Activated naive CD8-positive, alpha-beta T cell treated with anti-CD3 and anti-CD28 coated beads, Interleukin-2, amount 50 U/mL, for 24 hours (primary cell): ENCODE data around the gene SEZ6L.

Experiments
- ATAC-seq: fragments of 150-1000 bp; cut with Tn5 transposase; one replicate; pipeline ENCODE4 v1.10.0; 2021
- DNase-seq: peaks from one replicate; pipeline ENCODE4 v3.0.0; 2021
- H3K27ac Mint-ChIP-seq: one replicate; pipeline ENCODE4 v1.8.0; 2021; ENCODE audit warnings: mild to moderate bottlenecking, mixed read lengths
- H3K27me3 Mint-ChIP-seq: one replicate; pipeline ENCODE4 v1.8.0; 2021; ENCODE audit warnings: mixed read lengths
- H3K36me3 Mint-ChIP-seq: one replicate; pipeline ENCODE4 v1.8.0; 2021; ENCODE audit warnings: low read depth, mixed read lengths
- H3K4me1 Mint-ChIP-seq: one replicate; pipeline ENCODE4 v1.8.0; 2021; ENCODE audit warnings: mixed read lengths
- H3K4me3 Mint-ChIP-seq: one replicate; pipeline ENCODE4 v1.8.0; 2021; ENCODE audit warnings: mild to moderate bottlenecking, moderate library complexity, mixed read lengths
- H3K9me3 Mint-ChIP-seq: one replicate; pipeline ENCODE4 v1.8.0; 2021; ENCODE audit warnings: mixed read lengths

Gene SEZ6L

DNA sequence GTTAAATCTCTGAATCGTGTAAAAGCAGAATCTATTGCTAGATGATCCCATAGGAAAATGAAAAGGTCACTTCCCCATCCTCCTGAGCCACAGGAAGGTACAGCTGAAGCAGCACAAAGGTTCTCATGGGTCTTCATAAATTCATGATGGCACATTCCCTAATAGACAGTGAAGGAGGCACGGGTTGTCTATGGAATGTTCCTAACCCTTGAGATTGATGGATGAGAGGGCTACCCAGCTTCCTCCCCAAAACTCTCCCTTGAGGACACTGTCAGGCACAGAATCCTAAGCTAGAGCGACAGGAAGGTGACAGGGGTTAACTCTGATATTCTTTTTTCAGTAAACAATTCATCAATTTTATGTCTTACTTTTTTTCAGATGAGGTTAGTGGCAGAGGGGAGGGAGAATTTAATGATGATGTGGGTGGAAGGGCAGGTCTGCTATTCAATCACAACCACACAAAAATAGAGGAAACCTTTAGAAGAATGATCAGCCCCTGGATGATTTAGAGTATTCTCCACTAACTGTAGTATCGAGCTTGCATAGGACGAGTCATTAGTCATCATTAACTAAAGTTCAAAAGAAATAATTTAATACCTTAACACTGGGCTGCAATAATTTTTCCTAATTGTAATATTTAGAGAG lies 33.1 kb downstream of the SEZ6L start:
- no peaks in the 10 kb centered on the region for H3K4me1 Mint-ChIP-seq
- no peak for DNase-seq
- H3K27ac Mint-ChIP-seq = no peak overlapping the region
- H3K4me3 Mint-ChIP-seq = no peak overlapping the region
- no peaks in the 10 kb centered on the region for H3K36me3 Mint-ChIP-seq
- H3K27me3 Mint-ChIP-seq = peaks cover 3% of the 10 kb centered on the region
- ATAC-seq = no peak
- H3K9me3 Mint-ChIP-seq = no peaks in the 10 kb centered on the region

- no peaks in the 10 kb centered on the region for H3K4me1 Mint-ChIP-seq
- no peak for DNase-seq
- peaks cover 8% of the 10 kb centered on the region for H3K27me3 Mint-ChIP-seq
- H3K36me3 Mint-ChIP-seq = no peaks in the 10 kb centered on the region
- no peak overlapping the region for H3K27ac Mint-ChIP-seq
- ATAC-seq = no peak
- H3K4me3 Mint-ChIP-seq = no peak overlapping the region
- no peaks in the 10 kb centered on the region for H3K9me3 Mint-ChIP-seq
These were observed 36.2 kb downstream of the SEZ6L start for GRCh38 chr22:26205494-26205893.

- H3K4me1 Mint-ChIP-seq = no peaks in the 10 kb centered on the region
- H3K27me3 Mint-ChIP-seq = peaks cover 13% of the 10 kb centered on the region
- H3K36me3 Mint-ChIP-seq = no peaks in the 10 kb centered on the region
- ATAC-seq = no peak
- H3K4me3 Mint-ChIP-seq = no peak overlapping the region
- no peaks in the 10 kb centered on the region for H3K9me3 Mint-ChIP-seq
- H3K27ac Mint-ChIP-seq = no peak overlapping the region
- DNase-seq = no peak
These were observed 41.1 kb downstream of the SEZ6L start for GRCh38 chr22:26210334-26210733.

GRCh38 chr22:26213826-26214225 lies 44.6 kb downstream of the SEZ6L start:
- H3K27ac Mint-ChIP-seq = no peak overlapping the region
- H3K9me3 Mint-ChIP-seq = no peaks in the 10 kb centered on the region
- DNase-seq = no peak
- H3K4me3 Mint-ChIP-seq = no peak overlapping the region
- no peaks in the 10 kb centered on the region for H3K36me3 Mint-ChIP-seq
- no peak for ATAC-seq
- no peaks in the 10 kb centered on the region for H3K4me1 Mint-ChIP-seq
- peaks cover 26% of the 10 kb centered on the region for H3K27me3 Mint-ChIP-seq

GRCh38 chr22:26214466-26214865 lies 45.2 kb downstream of the SEZ6L start:
- H3K27me3 Mint-ChIP-seq = peaks cover 23% of the 10 kb centered on the region
- no peak overlapping the region for H3K4me3 Mint-ChIP-seq
- H3K4me1 Mint-ChIP-seq = no peaks in the 10 kb centered on the region
- ATAC-seq (no peak), DNase-seq (no peak)
- H3K36me3 Mint-ChIP-seq = no peaks in the 10 kb centered on the region
- no peak overlapping the region for H3K27ac Mint-ChIP-seq
- no peaks in the 10 kb centered on the region for H3K9me3 Mint-ChIP-seq

- Mint-ChIP-seq H3K4me3 (no peak overlapping the region), H3K9me3 (no peaks in the 10 kb centered on the region), H3K36me3 (no peaks in the 10 kb centered on the region), H3K4me1 (no peaks in the 10 kb centered on the region), H3K27me3 (peaks cover 22% of the 10 kb centered on the region), H3K27ac (no peak overlapping the region)
- DNase-seq (no peak), ATAC-seq (no peak)
These were observed 46.5 kb downstream of the SEZ6L start for GRCh38 chr22:26215736-26216135.

GRCh38 chr22:26225207-26225606 lies 55.9 kb downstream of the SEZ6L start:
- ATAC-seq = no peak
- no peak for DNase-seq
- H3K27me3 Mint-ChIP-seq = peaks cover 7% of the 10 kb centered on the region
- no peaks in the 10 kb centered on the region for H3K4me1 Mint-ChIP-seq
- H3K27ac Mint-ChIP-seq = no peak overlapping the region
- no peak overlapping the region for H3K4me3 Mint-ChIP-seq
- H3K36me3 Mint-ChIP-seq = no peaks in the 10 kb centered on the region
- H3K9me3 Mint-ChIP-seq = no peaks in the 10 kb centered on the region

GRCh38 chr22:26226538-26227297 lies 57.5 kb downstream of the SEZ6L start:
- DNase-seq = no peak
- Mint-ChIP-seq H3K9me3 (no peaks in the 10 kb centered on the region), H3K27ac (no peak overlapping the region), H3K4me3 (no peak overlapping the region), H3K36me3 (no peaks in the 10 kb centered on the region), H3K4me1 (no peaks in the 10 kb centered on the region), H3K27me3 (peaks cover 11% of the 10 kb centered on the region)
- no peak for ATAC-seq

GRCh38 chr22:26229910-26230309 lies 60.6 kb downstream of the SEZ6L start:
- peaks cover 18% of the 10 kb centered on the region for H3K27me3 Mint-ChIP-seq
- H3K4me3 Mint-ChIP-seq = no peak overlapping the region
- H3K27ac Mint-ChIP-seq = no peak overlapping the region
- DNase-seq (no peak), ATAC-seq (no peak)
- H3K9me3 Mint-ChIP-seq = no peaks in the 10 kb centered on the region
- H3K36me3 Mint-ChIP-seq = no peaks in the 10 kb centered on the region
- no peaks in the 10 kb centered on the region for H3K4me1 Mint-ChIP-seq

- no peaks in the 10 kb centered on the region for H3K4me1 Mint-ChIP-seq
- H3K4me3 Mint-ChIP-seq = no peak overlapping the region
These were observed 65.0 kb downstream of the SEZ6L start for GRCh38 chr22:26234296-26234695.

DNA sequence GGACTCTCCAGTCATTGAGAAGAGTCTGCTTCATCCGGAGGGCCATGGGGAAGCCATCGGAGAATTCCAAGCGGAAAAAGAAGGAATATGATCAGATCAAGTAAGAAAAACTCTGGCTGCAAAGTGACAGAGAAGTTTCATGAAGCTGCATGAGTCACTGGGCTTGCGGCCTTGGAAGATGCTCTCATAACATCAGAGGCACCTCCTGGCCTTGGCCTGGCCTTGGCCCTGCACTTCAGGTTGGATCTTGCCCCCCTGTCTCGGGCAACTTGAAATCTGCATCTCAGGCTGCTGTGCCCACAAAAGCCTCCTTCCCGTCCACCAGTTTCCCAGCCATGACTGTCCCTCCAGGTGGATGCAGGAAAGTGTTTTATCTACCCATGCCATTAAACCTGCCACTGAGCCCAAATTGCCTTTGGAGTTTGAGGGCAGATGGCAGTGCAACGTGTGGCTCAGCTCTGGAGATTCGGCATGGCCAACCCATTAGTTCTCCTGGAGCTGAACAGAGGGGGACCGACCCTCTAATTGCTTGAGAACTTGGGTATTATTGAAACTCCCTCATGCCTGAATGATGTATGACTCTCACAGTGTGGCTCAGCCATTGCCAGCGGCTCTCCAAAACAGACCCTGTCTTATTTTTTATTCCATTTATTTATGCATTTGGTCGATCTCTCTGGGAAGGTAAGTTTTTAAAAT lies 66.7 kb downstream of the SEZ6L start:
- DNase-seq = no peak
- H3K27me3 Mint-ChIP-seq = peaks cover 12% of the 10 kb centered on the region

More at GRCh38 chr22:26234296-26234695, 65.0 kb downstream of the SEZ6L start:
- no peaks in the 10 kb centered on the region for H3K9me3 Mint-ChIP-seq
- DNase-seq = no peak
- no peak for ATAC-seq
- H3K27me3 Mint-ChIP-seq = peaks cover 17% of the 10 kb centered on the region
- H3K27ac Mint-ChIP-seq = no peak overlapping the region
- H3K36me3 Mint-ChIP-seq = no peaks in the 10 kb centered on the region

DNA sequence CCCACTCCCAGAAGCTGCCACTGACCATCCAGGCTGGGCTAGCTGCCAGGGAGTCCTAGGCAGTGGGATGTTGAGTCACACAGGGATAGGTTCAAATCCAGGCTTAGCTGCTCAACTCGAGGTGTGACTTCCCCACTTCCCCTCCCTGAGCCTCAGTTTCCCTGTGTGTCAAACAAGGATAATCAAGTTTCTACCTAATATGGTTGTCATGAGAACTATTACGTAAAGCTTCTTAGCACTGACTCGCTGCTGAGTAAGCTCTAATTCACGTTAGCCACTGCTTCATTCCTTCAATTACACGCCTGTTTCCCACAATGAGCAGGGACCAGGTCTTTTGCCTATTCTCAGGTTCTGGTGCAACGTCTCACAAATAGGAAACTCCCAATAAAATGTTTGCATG lies 67.7 kb downstream of the SEZ6L start:
- Mint-ChIP-seq H3K36me3 (no peaks in the 10 kb centered on the region), H3K27ac (no peak overlapping the region), H3K27me3 (peaks cover 12% of the 10 kb centered on the region), H3K9me3 (no peaks in the 10 kb centered on the region), H3K4me3 (no peak overlapping the region), H3K4me1 (no peaks in the 10 kb centered on the region)
- DNase-seq (no peak), ATAC-seq (no peak)

More for the DNA sequence above, 66.7 kb downstream of the SEZ6L start:
- no peak for ATAC-seq
- Mint-ChIP-seq H3K27ac (no peak overlapping the region), H3K4me3 (no peak overlapping the region), H3K36me3 (no peaks in the 10 kb centered on the region), H3K9me3 (no peaks in the 10 kb centered on the region), H3K4me1 (no peaks in the 10 kb centered on the region)

DNA sequence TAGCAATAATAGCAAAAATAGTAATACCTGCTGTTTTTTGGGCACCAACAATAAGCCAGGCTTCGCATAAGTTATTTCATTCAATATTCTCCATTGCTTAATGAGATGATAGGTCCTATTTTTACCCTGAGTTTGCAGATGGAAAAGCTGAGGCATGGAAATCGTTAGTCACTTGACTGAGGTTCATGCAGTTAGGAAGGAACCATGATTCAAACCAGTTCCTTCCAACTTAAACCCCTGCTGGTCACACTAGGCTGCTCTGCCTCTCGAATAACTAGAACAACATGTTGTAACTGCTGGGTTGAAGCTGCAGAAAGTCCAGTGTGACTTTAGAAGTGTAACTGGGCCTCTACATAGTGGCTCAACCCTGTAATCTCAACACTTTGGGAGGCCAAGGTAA lies 69.3 kb downstream of the SEZ6L start:
- Mint-ChIP-seq H3K36me3 (no peaks in the 10 kb centered on the region), H3K27me3 (peaks cover 8% of the 10 kb centered on the region), H3K4me3 (no peak overlapping the region), H3K9me3 (no peaks in the 10 kb centered on the region), H3K27ac (no peak overlapping the region), H3K4me1 (no peaks in the 10 kb centered on the region)
- DNase-seq = peak; percentile 8
- no peak for ATAC-seq

DNA sequence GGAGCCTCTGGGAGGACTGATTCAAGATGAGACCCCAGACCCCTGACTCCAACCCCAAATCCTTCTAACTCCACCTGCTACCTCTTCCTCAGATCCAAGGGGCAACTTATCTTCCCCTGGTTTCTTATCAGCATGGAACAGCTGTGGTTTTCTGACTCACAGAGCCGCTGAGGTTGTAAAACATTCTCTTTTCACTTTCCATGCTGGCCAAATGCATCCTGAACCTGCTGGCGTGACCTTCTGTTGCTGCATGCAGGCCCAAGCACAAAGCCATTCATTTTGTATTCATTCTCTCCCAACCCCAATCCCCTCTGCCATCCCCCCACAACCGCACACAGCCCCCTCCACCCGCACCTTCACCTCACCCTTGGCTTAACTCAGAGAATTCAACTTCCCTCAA lies 70.3 kb downstream of the SEZ6L start:
- Mint-ChIP-seq H3K36me3 (no peaks in the 10 kb centered on the region), H3K9me3 (no peaks in the 10 kb centered on the region), H3K4me1 (no peaks in the 10 kb centered on the region), H3K27ac (no peak overlapping the region), H3K27me3 (peaks cover 6% of the 10 kb centered on the region), H3K4me3 (no peak overlapping the region)
- DNase-seq (no peak), ATAC-seq (peak; percentile 46)

DNA sequence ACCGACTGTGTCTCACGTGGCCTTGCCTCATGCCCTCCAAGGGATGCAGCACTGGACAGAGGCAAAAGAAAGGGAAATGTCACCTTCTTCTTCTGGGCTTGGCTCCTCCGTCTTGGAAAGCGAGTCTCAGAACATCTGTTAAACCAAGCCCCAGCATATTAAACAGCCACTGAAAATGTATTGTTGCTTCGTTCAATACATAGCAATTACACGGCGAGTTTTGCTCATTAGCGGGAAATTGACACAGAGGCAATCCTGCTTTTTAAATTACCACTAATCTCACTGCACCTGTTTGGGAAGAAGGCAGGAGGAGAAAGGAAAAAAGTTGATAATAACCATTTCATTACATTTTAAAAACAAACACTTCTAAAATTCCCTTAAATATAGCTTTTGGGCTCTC lies 72.1 kb downstream of the SEZ6L start:
- H3K36me3 Mint-ChIP-seq = no peaks in the 10 kb centered on the region
- no peaks in the 10 kb centered on the region for H3K27me3 Mint-ChIP-seq
- no peak overlapping the region for H3K4me3 Mint-ChIP-seq
- no peaks in the 10 kb centered on the region for H3K4me1 Mint-ChIP-seq
- no peak overlapping the region for H3K27ac Mint-ChIP-seq
- ATAC-seq (no peak), DNase-seq (no peak)
- H3K9me3 Mint-ChIP-seq = no peaks in the 10 kb centered on the region
